HepG2 (cell line): ENCODE measurements around the gene HPD. TPM values are rescaled to one million over a fixed set of nuclear protein-coding genes. Genes with fewer than 3 reads are reported as not detected.
A peak's percentile ranks its signal among the peaks of the same experiment; 100 is the strongest.

Experiments used
- ETV5 ChIP-seq: IDR thresholded peaks from 2 replicates; pipeline ENCODE4 v1.6.1; 2018; ENCODE audit warnings: missing biosample characterization, missing genetic modification reagents, inconsistent platforms, borderline replicate concordance
- GMEB2 ChIP-seq: IDR thresholded peaks from 2 replicates; pipeline ENCODE4 v1.6.1; 2016; ENCODE audit warnings: missing biosample characterization, missing genetic modification reagents, low read depth
- HDAC6 ChIP-seq: fragments of 200-600 bp; sonication (generic); IDR thresholded peaks from 2 replicates; pipeline ENCODE4 v1.7.0; 2017; ENCODE audit warnings: mild to moderate bottlenecking, antibody characterized with exemption, low read length, low read depth
- HNF4A ChIP-seq: sonication (generic); formaldehyde crosslinking; IDR thresholded peaks from 2 replicates; pipeline ENCODE4 v1.4.0; 2020; ENCODE audit warnings: missing genetic modification reagents
- HNRNPL ChIP-seq: fragments of 200-400 bp; formaldehyde crosslinking; IDR thresholded peaks from 2 replicates; pipeline ENCODE4 v1.6.1; 2017; ENCODE audit warnings: mild to moderate bottlenecking, low read depth, low read length
- JUN ChIP-seq: sonication (generic); formaldehyde crosslinking; IDR thresholded peaks from 2 replicates; pipeline ENCODE4 v1.4.0; 2020; ENCODE audit warnings: mild to moderate bottlenecking, missing genetic modification reagents
- SATB2 ChIP-seq: sonication (generic); formaldehyde crosslinking; IDR thresholded peaks from 2 replicates; pipeline ENCODE4 v1.5.0; 2020; ENCODE audit warnings: missing genetic modification reagents
- SNAPC5 ChIP-seq: sonication (generic); formaldehyde crosslinking; IDR thresholded peaks from 2 replicates; pipeline ENCODE4 v1.8.1; 2023; ENCODE audit warnings: mild to moderate bottlenecking, missing genetic modification reagents, borderline replicate concordance
- SYNCRIP ChIP-seq: fragments of 200-400 bp; formaldehyde crosslinking; IDR thresholded peaks from 2 replicates; pipeline ENCODE4 v1.6.1; 2018; ENCODE audit warnings: mild to moderate bottlenecking, low read depth, low read length; ENCODE audit not compliant: insufficient read depth
- TARDBP ChIP-seq: sonication (generic); formaldehyde crosslinking; IDR thresholded peaks from 2 replicates; pipeline ENCODE4 v1.8.0; 2022; ENCODE audit warnings: mild to moderate bottlenecking, missing genetic modification reagents
- ZBTB20 ChIP-seq: sonication (generic); formaldehyde crosslinking; IDR thresholded peaks from 2 replicates; pipeline ENCODE4 v1.8.1; 2023; ENCODE audit warnings: missing genetic modification reagents, low read depth, mild to moderate bottlenecking, borderline replicate concordance
- ZBTB38 ChIP-seq: sonication (generic); formaldehyde crosslinking; IDR thresholded peaks from 2 replicates; pipeline ENCODE4 v1.5.1; 2020; ENCODE audit warnings: mild to moderate bottlenecking, missing genetic modification reagents
- ZNF333 ChIP-seq: sonication (generic); formaldehyde crosslinking; IDR thresholded peaks from 2 replicates; pipeline ENCODE4 v1.4.0; 2020; ENCODE audit warnings: mild to moderate bottlenecking, missing genetic modification reagents, borderline replicate concordance
- ZNF431 ChIP-seq: sonication (generic); formaldehyde crosslinking; IDR thresholded peaks from 2 replicates; pipeline ENCODE4 v1.9.0; 2022; ENCODE audit warnings: missing genetic modification reagents, low read depth, mild to moderate bottlenecking, borderline replicate concordance
- ZNF432 ChIP-seq: sonication (generic); formaldehyde crosslinking; IDR thresholded peaks from 2 replicates; pipeline ENCODE4 v1.5.0; 2020; ENCODE audit warnings: missing genetic modification reagents, mild to moderate bottlenecking, borderline replicate concordance
- ZNF629 ChIP-seq: sonication (generic); formaldehyde crosslinking; conservative IDR thresholded peaks from 2 replicates; pipeline ENCODE4 v1.5.0; 2020; ENCODE audit warnings: missing genetic modification reagents
- ZZZ3 ChIP-seq: sonication (generic); formaldehyde crosslinking; IDR thresholded peaks from 2 replicates; pipeline ENCODE4 v1.4.0; 2020; ENCODE audit warnings: missing genetic modification reagents, mild to moderate bottlenecking, borderline replicate concordance
- polyA plus RNA-seq, 8 experiments: library from polyadenylated mRNA; depleted of rRNA in 3 of 8; stranded (reverse) in 7 of 8; unstranded in 1 of 8; fragments of >200 nt; fragmentation: Illumina TruSeq in 4 of 8; extraction: Trizol in 4 of 8; gene quantifications; 2 replicates each; pipeline versions ENCODE4 v1.2.1 to v1.2.3, GENCODE V29; 2011 to 2016; ENCODE audit warnings: low read depth in 4 of 8, missing spikeins in 1 of 8, mixed read lengths in 1 of 8; ENCODE audit not compliant: insufficient read depth in 1 of 8
- total RNA-seq, 5 experiments: library from RNA; depleted of rRNA; stranded (reverse); fragments of >200 nt; fragmentation: Illumina TruSeq; extraction: Trizol; gene quantifications; 2 replicates each; pipeline ENCODE4 v1.2.3, GENCODE V29; 2016; ENCODE audit warnings: low read depth in 1 of 5
- TF ChIP-seq, protein P1 (sequence below): sonication (generic); formaldehyde crosslinking; IDR thresholded peaks from 2 replicates; pipeline ENCODE4 v1.4.0; 2020; ENCODE audit warnings: missing genetic modification reagents
- TF ChIP-seq, protein P2 (sequence below): sonication (generic); formaldehyde crosslinking; IDR thresholded peaks from 2 replicates; pipeline ENCODE4 v1.5.0; 2020; ENCODE audit warnings: mild to moderate bottlenecking, missing genetic modification reagents

The HPD gene
- total and polyA plus RNA-seq, 2 of the 13 experiments (the other 11 are each of a cell fraction or from before 2014, with no cell fraction given), result 120 to 195 TPM

GRCh38 chr12:121857322-121858246, 1.1 kb downstream of the HPD start (continued):
- TF ChIP-seq ZBTB38 (CRISPR knock-in tag), result no peak; the same call in 1 of the 2 replicates
- TF ChIP-seq SYNCRIP, result no peak
- no peak for TF ChIP-seq ZNF432
- TF ChIP-seq, protein P1, sequence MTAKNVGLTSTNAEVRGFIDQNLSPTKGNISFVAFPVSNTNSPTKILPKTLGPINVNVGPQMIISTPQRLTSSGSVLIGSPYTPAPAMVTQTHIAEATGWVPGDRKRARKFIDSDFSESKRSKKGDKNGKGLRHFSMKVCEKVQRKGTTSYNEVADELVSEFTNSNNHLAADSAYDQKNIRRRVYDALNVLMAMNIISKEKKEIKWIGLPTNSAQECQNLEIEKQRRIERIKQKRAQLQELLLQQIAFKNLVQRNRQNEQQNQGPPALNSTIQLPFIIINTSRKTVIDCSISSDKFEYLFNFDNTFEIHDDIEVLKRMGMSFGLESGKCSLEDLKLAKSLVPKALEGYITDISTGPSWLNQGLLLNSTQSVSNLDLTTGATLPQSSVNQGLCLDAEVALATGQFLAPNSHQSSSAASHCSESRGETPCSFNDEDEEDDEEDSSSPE, result no peak; the same call in 1 of the 2 replicates
- peak; percentile 66; the same call in 1 of the 2 replicates for TF ChIP-seq TARDBP (CRISPR knock-in tag)
- TF ChIP-seq ZNF333 (CRISPR knock-in tag), result no peak
- TF ChIP-seq ZNF431 (CRISPR knock-in tag), result 0 out of 2 replicates have a peak, but pooled peaks have one; percentile 52
- TF ChIP-seq ZNF629 (CRISPR knock-in tag), result 0 out of 2 replicates have a peak, but pooled peaks have one; percentile 8
- TF ChIP-seq ZBTB20, result no peak
- no peak for TF ChIP-seq GMEB2 (CRISPR knock-in tag)
- TF ChIP-seq, protein P2, sequence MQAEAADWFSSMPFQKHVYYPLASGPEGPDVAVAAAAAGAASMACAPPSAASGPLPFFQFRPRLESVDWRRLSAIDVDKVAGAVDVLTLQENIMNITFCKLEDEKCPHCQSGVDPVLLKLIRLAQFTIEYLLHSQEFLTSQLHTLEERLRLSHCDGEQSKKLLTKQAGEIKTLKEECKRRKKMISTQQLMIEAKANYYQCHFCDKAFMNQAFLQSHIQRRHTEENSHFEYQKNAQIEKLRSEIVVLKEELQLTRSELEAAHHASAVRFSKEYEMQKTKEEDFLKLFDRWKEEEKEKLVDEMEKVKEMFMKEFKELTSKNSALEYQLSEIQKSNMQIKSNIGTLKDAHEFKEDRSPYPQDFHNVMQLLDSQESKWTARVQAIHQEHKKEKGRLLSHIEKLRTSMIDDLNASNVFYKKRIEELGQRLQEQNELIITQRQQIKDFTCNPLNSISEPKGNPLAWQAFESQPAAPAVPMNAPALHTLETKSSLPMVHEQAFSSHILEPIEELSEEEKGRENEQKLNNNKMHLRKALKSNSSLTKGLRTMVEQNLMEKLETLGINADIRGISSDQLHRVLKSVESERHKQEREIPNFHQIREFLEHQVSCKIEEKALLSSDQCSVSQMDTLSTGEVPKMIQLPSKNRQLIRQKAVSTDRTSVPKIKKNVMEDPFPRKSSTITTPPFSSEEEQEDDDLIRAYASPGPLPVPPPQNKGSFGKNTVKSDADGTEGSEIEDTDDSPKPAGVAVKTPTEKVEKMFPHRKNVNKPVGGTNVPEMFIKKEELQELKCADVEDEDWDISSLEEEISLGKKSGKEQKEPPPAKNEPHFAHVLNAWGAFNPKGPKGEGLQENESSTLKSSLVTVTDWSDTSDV, result no peak
- no peak for TF ChIP-seq HDAC6
- TF ChIP-seq HNRNPL, result peak; percentile 33; the same call in 1 of the 2 replicates
- TF ChIP-seq HNF4A (CRISPR knock-in tag), result peak; percentile 93
- no peak for TF ChIP-seq SATB2 (CRISPR knock-in tag)
- TF ChIP-seq SNAPC5 (CRISPR knock-in tag), result no peak
- TF ChIP-seq ETV5, result peak; percentile 97
- TF ChIP-seq ZZZ3 (CRISPR knock-in tag), result no peak; the same call in none of the 2 replicates
- peak; percentile 74; the same call in 1 of the 2 replicates for TF ChIP-seq JUN (CRISPR knock-in tag)
